HEK293 (cell line): ENCODE results near the gene ANKRD16.

ENCODE experiments used
- CTCF ChIA-PET: fragments of 350-600 bp; formaldehyde crosslinking; extraction: SDS; loops from one replicate; lab custom pipeline; 2021; ENCODE audit warnings: antibody characterized with exemption; lab: Yijun Ruan, JAX
- POLR2A ChIA-PET: fragments of 300-600 bp; formaldehyde crosslinking; extraction: SDS; loops from one replicate; lab custom pipeline; 2020; ENCODE audit warnings: antibody characterized with exemption, inconsistent platforms; lab: Yijun Ruan, JAX
- H3K27ac ChIP-seq: fragments of 200-500 bp; sonication (Bioruptor generic); 2 replicates; pipeline ENCODE4 v1.5.1; 2014; ENCODE audit warnings: low read depth, low read length, control low read depth, inconsistent platforms; ENCODE audit errors: extremely low read depth
- H3K36me3 ChIP-seq, 2 experiments: fragments of 200-500 bp in 1 of 2; sonication (Bioruptor generic) in 1 of 2; 1 replicate in 1 of 2; 2 replicates in 1 of 2; pipeline ENCODE4 v1.5.1; 2014 to 2017; ENCODE audit warnings: inconsistent platforms in 2 of 2, low read length in 2 of 2; ENCODE audit not compliant: control insufficient read depth in 2 of 2, insufficient read depth in 1 of 2
- H3K4me1 ChIP-seq: fragments of 200-500 bp; sonication (Bioruptor generic); 2 replicates; pipeline ENCODE4 v1.5.1; 2014; ENCODE audit warnings: mild to moderate bottlenecking, low read length, inconsistent platforms; ENCODE audit not compliant: control insufficient read depth, insufficient read depth
- H3K4me3 ChIP-seq: 2 replicates; pipeline ENCODE4 v1.5.1; 2011; ENCODE audit warnings: low read depth, mild to moderate bottlenecking, control low read depth, low read length, moderate library complexity
- H3K9me3 ChIP-seq: fragments of 200-500 bp; sonication (Bioruptor generic); 2 replicates; pipeline ENCODE4 v1.5.1; 2014; ENCODE audit warnings: low read depth, low read length, inconsistent platforms; ENCODE audit not compliant: control insufficient read depth, insufficient read depth
- BCL11A ChIP-seq: fragments of 450-650 bp; formaldehyde crosslinking; IDR thresholded peaks from 2 replicates; pipeline ENCODE4 v1.5.1; 2016; ENCODE audit warnings: low read depth, missing biosample characterization, missing genetic modification characterization
- HOXD13 ChIP-seq: sonication (generic); formaldehyde crosslinking; IDR thresholded peaks from 2 replicates; pipeline ENCODE4 v1.8.0; 2022; ENCODE audit warnings: missing genetic modification reagents, borderline replicate concordance
- PRDM1 ChIP-seq: fragments of 450-650 bp; formaldehyde crosslinking; IDR thresholded peaks from 2 replicates; pipeline ENCODE4; 2016; ENCODE audit warnings: missing biosample characterization, missing genetic modification characterization
- ZBTB10 ChIP-seq: fragments of 450-650 bp; formaldehyde crosslinking; IDR thresholded peaks from 2 replicates; pipeline ENCODE4 v1.5.1; 2016; ENCODE audit warnings: missing biosample characterization, missing genetic modification characterization
- ZBTB48 ChIP-seq: fragments of 450-650 bp; formaldehyde crosslinking; IDR thresholded peaks from 2 replicates; pipeline ENCODE4 v1.5.1; 2016; ENCODE audit warnings: missing biosample characterization, missing genetic modification characterization
- ZFP37 ChIP-seq: fragments of 450-650 bp; formaldehyde crosslinking; IDR thresholded peaks from 2 replicates; pipeline ENCODE4 v1.5.1; 2016; ENCODE audit warnings: missing biosample characterization, missing genetic modification characterization
- ZNF132 ChIP-seq: fragments of 450-650 bp; formaldehyde crosslinking; IDR thresholded peaks from 2 replicates; pipeline ENCODE4 v1.5.1; 2017; ENCODE audit warnings: missing biosample characterization, missing genetic modification characterization, borderline replicate concordance
- ZNF140 ChIP-seq: fragments of 450-650 bp; formaldehyde crosslinking; IDR thresholded peaks from 2 replicates; pipeline ENCODE4 v1.5.1; 2016; ENCODE audit warnings: missing biosample characterization, missing genetic modification characterization
- ZNF174 ChIP-seq: fragments of 450-650 bp; formaldehyde crosslinking; IDR thresholded peaks from 2 replicates; pipeline ENCODE4 v1.5.0; 2017; ENCODE audit warnings: missing biosample characterization, mild to moderate bottlenecking, missing genetic modification characterization
- ZNF211 ChIP-seq: fragments of 450-650 bp; formaldehyde crosslinking; IDR thresholded peaks from 2 replicates; pipeline ENCODE4 v1.5.1; 2016; ENCODE audit warnings: low read depth, missing biosample characterization, missing genetic modification characterization
- ZNF26 ChIP-seq: fragments of 450-650 bp; formaldehyde crosslinking; IDR thresholded peaks from 2 replicates; pipeline ENCODE4 v1.5.1; 2016; ENCODE audit warnings: missing biosample characterization, missing genetic modification characterization
- ZNF398 ChIP-seq: fragments of 450-650 bp; formaldehyde crosslinking; IDR thresholded peaks from 2 replicates; pipeline ENCODE4 v1.5.1; 2017; ENCODE audit warnings: missing biosample characterization, missing genetic modification characterization
- ZNF548 ChIP-seq: fragments of 450-650 bp; formaldehyde crosslinking; IDR thresholded peaks from 2 replicates; pipeline ENCODE4 v1.5.1; 2016; ENCODE audit warnings: missing biosample characterization, missing genetic modification characterization
- ZNF571 ChIP-seq: fragments of 450-650 bp; formaldehyde crosslinking; IDR thresholded peaks from 2 replicates; pipeline ENCODE4 v1.5.0; 2017; ENCODE audit warnings: missing biosample characterization, missing genetic modification characterization
- ZNF660 ChIP-seq: fragments of 450-650 bp; IDR thresholded peaks from 2 replicates; pipeline ENCODE4 v1.5.1; 2018; ENCODE audit warnings: missing biosample characterization, mild to moderate bottlenecking, missing genetic modification characterization
- ZNF785 ChIP-seq: fragments of 450-650 bp; formaldehyde crosslinking; IDR thresholded peaks from 2 replicates; pipeline ENCODE4 v1.5.1; 2016; ENCODE audit warnings: missing biosample characterization, missing genetic modification characterization
- ZNF837 ChIP-seq: fragments of 450-650 bp; formaldehyde crosslinking; IDR thresholded peaks from 2 replicates; pipeline ENCODE4 v1.5.1; 2016; ENCODE audit warnings: missing biosample characterization, missing genetic modification characterization

The ANKRD16 gene

DNA sequence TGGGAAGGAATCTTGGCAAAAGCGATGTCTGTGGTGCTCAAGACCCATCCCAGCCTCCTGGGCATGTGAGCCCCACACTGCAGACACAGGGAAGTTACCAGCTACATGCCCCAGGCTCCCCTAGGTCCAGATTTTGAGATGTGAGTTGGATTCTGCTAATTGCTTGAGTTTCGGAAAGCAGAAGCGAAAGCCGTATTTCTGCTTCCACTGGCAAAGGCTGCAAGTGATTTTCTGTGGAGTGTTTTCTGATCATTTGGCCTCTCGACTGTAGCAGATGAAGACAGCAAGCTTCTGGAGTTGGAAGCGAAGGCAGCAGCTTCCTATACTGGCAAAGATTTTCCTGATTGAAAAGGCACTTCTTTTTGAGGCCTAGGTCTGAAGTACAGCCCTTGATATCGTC, 29.6 kb downstream of the ANKRD16 start:
- no peak overlapping the region for H3K4me3 ChIP-seq
- H3K36me3 ChIP-seq, result peaks cover 3 to 7% of the 10 kb centered on the region in 2 experiments; a peak in 2 of 3 replicates
- no peaks in the 10 kb centered on the region for H3K9me3 ChIP-seq
- H3K27ac ChIP-seq, result no peak overlapping the region
- no peaks in the 10 kb centered on the region; the same call in 1 of the 2 replicates for H3K4me1 ChIP-seq
- CTCF ChIA-PET, result interaction anchor here (0.6 to 1.1 kb wide), 4 partner anchors 9 to 896 kb away, joined by 3 to 5 read pairs (median 3); no protein-coding TSS in a partner anchor
- TF ChIP-seq BCL11A (tag by site-specific recombination) (no peak), ZNF140 (tag by site-specific recombination) (no peak), PRDM1 (tag by site-specific recombination) (no peak), ZNF785 (tag by site-specific recombination) (no peak), ZNF571 (tag by site-specific recombination) (no peak), ZNF211 (tag by site-specific recombination) (no peak), ZNF132 (tag by site-specific recombination) (no peak), ZFP37 (tag by site-specific recombination) (no peak), ZNF660 (no peak), ZBTB10 (no peak)
- TF ChIP-seq, all 188 proteins: peak for 0
- POLR2A ChIA-PET, result interaction anchor here (0.7 kb wide), 1 partner anchor 18 kb away, joined by 3 read pairs; no protein-coding TSS in a partner anchor

DNA sequence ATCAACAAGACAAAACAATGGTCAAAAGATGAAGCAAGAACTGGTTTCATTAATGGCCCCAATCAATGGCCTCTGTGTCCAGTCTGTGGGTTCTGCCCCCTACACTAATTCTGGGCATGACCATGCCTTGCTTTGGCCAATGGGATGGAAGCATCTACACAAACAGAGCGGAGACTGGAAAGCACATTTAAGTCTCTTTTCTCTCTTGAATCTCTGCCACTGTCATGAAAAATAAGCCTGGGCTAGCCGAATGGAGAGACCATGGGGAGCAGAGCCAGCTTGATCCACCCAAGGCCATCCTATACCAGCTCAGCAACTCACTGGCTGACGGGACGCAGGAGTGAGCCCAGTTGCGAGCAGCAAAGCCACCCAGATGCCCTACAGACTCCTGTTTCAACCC, 30.9 kb downstream of the ANKRD16 start:
- H3K27ac ChIP-seq, result no peak overlapping the region

More for the DNA sequence above, 30.9 kb downstream of the ANKRD16 start:
- ChIA-PET POLR2A (interaction anchor here (1.3 kb wide), 1 partner anchor 31 kb away, joined by 5 read pairs; the partner anchor contains the start of genes ANKRD16 and FBH1), CTCF (interaction anchor here (0.5 to 1.6 kb wide), 3 partner anchors 14 to 247 kb away, joined by 3 to 9 read pairs (median 3); no protein-coding TSS in a partner anchor)
- Histone ChIP-seq H3K9me3 (no peaks in the 10 kb centered on the region), H3K4me1 (no peaks in the 10 kb centered on the region; the same call in 1 of the 2 replicates), H3K36me3 (peaks cover 3 to 7% of the 10 kb centered on the region in 2 experiments; a peak in 2 of 3 replicates), H3K4me3 (no peak overlapping the region)
- TF ChIP-seq ZNF26 (tag by site-specific recombination) (no peak), ZNF174 (tag by site-specific recombination) (no peak), ZNF548 (tag by site-specific recombination) (no peak), ZBTB48 (tag by site-specific recombination) (no peak), HOXD13 (CRISPR knock-in tag) (no peak), ZNF837 (tag by site-specific recombination) (no peak), ZNF398 (no peak)
